ENCODE data around the gene PWWP2B.

DNA sequence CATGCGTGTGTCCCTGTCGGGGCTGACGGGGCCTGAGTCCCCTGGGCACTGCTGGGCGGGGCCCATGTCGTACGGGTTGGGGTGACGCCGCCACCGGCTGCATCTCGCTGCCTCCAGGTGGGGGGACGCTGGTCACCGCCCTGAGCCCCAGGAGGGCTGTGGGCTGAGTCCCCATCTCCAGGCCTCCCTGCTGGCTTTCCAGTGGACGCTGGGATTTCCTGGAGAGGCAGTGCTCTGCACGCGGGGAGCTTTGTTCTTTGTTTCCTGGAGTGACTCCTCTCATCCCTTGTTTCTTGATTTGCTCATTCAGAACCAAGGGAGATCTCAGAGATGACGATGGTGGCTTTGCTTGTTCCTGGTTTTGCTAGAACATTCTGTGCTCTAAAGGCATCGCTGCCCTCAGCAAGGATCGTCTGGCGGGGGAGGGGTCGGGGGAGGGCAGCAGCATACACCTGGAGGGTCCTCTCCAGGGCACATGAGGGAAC lies 21.0 kb downstream of the PWWP2B start:
- no peak for TF ChIP-seq NR2F1 (CRISPR knock-in tag; IDR thresholded peaks at IDR 0.05)
- TF ChIP-seq TERF1 (CRISPR knock-in tag; IDR thresholded peaks at IDR 0.05): no peak
- no peak for TF ChIP-seq EZH2 (conservative IDR thresholded peaks at IDR 0.05; ENCODE audit: low read depth, low read length)
- TF ChIP-seq, protein P1, sequence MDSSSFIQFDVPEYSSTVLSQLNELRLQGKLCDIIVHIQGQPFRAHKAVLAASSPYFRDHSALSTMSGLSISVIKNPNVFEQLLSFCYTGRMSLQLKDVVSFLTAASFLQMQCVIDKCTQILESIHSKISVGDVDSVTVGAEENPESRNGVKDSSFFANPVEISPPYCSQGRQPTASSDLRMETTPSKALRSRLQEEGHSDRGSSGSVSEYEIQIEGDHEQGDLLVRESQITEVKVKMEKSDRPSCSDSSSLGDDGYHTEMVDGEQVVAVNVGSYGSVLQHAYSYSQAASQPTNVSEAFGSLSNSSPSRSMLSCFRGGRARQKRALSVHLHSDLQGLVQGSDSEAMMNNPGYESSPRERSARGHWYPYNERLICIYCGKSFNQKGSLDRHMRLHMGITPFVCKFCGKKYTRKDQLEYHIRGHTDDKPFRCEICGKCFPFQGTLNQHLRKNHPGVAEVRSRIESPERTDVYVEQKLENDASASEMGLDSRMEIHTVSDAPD (CRISPR knock-in tag; IDR thresholded peaks at IDR 0.05): no peak
- TF ChIP-seq ZHX1 (CRISPR knock-in tag; IDR thresholded peaks at IDR 0.05; ENCODE audit: low read depth): no peak
- no peak for TF ChIP-seq GABPA (IDR thresholded peaks at IDR 0.05; ENCODE audit: low read depth, low read length)
- TF ChIP-seq GABPA (CRISPR knock-in tag; IDR thresholded peaks at IDR 0.05; ENCODE audit: low read depth): no peak
